ENCODE results near the gene HMGA1. TPM values are rescaled to one million over a fixed set of nuclear protein-coding genes. Genes with fewer than 3 reads are reported as not detected.

Gene HMGA1
- total and polyA plus RNA-seq, 2 experiments from 2014 or later: 243 to 332 TPM

DNA sequence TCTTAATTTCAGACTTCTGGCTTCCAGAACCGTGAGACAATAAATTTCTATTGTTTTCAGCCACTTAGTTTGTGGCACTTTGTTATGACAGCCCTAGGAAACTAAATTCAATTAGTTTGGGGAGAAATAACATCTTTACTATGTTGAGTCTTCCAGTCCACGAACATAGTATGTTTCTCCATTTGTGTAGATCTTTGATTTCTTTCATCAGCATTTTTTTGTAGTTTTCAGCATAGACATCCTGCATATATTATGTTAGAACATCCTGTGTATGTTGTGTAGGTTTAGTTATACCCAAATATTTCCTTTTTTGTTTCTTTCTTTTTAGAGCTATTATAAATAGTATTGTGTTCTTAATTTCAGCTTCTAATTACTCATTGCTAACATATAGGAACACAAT lies 18.0 kb upstream of the HMGA1 start:
- WGBS, 2 experiments (ENCODE audit: low coverage in 1 of 2, low lambda C conversion rate in 2 of 2, missing lambda C conversion rate in 2 of 2): 54 to 55% methylated on average over 2 of the region's 2 CpGs

DNA sequence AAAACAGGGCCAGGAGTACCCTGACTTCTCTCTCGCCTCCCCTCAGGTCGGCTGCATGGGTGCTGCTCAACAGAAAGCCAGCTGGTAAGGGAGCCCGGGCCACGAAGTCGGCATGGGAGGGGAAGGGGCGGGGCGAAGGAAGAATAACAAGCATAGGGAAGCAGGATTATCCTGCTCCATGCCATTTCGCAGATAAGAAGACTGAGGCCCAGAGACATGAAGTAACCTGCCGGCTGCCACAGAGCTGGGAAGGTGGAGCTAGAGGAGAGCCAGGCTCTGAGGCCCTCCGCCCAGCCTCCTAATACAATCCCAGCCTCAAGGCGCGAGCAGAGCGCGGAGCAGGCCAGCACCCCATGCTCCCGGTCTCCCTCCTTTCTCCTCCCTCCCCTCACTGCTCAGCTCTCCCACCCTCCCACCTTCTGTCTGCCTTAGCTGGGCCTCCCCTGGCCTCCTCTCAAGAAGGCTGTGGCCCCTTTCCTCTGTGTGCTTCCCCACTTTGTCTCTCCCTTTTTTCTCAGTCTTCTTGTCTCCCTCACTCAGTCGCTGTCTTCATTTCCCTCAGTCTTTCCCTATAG lies 13.2 kb upstream of the HMGA1 start:
- DNase-seq: no peak
- Histone ChIP-seq H3K9ac (peak overlapping the region; percentile 55; the same call in 1 of the 2 replicates), H3K79me2 (ENCODE audit: insufficient read depth) (no peaks in the 10 kb centered on the region), H3K4me3 (peak overlapping the region; percentile 59), H3K27me3 (replicated peaks; ENCODE audit: insufficient read depth) (no peaks in the 10 kb centered on the region), H3F3A (ENCODE audit: insufficient read depth) (0 out of 2 replicates have a peak, but pooled peaks cover 4% of the 10 kb centered on the region), H3K4me1 (ENCODE audit: insufficient read depth) (peaks cover 4% of the 10 kb centered on the region), H3K9me3 (ENCODE audit: low read depth) (no peaks in the 10 kb centered on the region), H3K9me2 (ENCODE audit: insufficient read depth) (no peaks in the 10 kb centered on the region), H3K27ac (peak overlapping the region; percentile 45), H3K4me2 (ENCODE audit: unreplicated experiment) (peak overlapping the region; percentile 67), H3K36me3 (ENCODE audit: low read depth) (no peaks in the 10 kb centered on the region), H2AFZ (peak overlapping the region; percentile 91), H4K20me1 (ENCODE audit: insufficient read depth) (no peaks in the 10 kb centered on the region)
- WGBS, 2 experiments (ENCODE audit: low coverage in 1 of 2, low lambda C conversion rate in 2 of 2, missing lambda C conversion rate in 2 of 2): 6 to 7% methylated on average over 15 to 16 of the region's 16 CpGs
- in situ Hi-C loops (cut with MboI): no loop called here
- TF ChIP-seq EZH2 (IDR thresholded peaks at IDR 0.05; ENCODE audit: insufficient read depth, poor library complexity, severe bottlenecking): no peak
- no peak for TF ChIP-seq EZH2phosphoT487 (IDR thresholded peaks at IDR 0.05; ENCODE audit: insufficient read depth, low read depth)

More for the DNA sequence above, 18.0 kb upstream of the HMGA1 start:
- no peak for TF ChIP-seq EZH2phosphoT487 (IDR thresholded peaks at IDR 0.05; ENCODE audit: insufficient read depth, low read depth)
- TF ChIP-seq EZH2 (IDR thresholded peaks at IDR 0.05; ENCODE audit: insufficient read depth, poor library complexity, severe bottlenecking): no peak
- no peak overlapping the region for H3K4me3 ChIP-seq
- DNase-seq: no peak
- no peak overlapping the region for H3K27ac ChIP-seq
- in situ Hi-C loops (cut with MboI): no loop called here
- H3K9ac ChIP-seq: no peak overlapping the region
- H3K79me2 ChIP-seq (ENCODE audit: insufficient read depth): no peaks in the 10 kb centered on the region
- peak overlapping the region; percentile 31; the same call in 1 of the 2 replicates for H2AFZ ChIP-seq
- no peaks in the 10 kb centered on the region for H3K36me3 ChIP-seq (ENCODE audit: low read depth)
- no peaks in the 10 kb centered on the region for H4K20me1 ChIP-seq (ENCODE audit: insufficient read depth)
- no peaks in the 10 kb centered on the region for H3K9me3 ChIP-seq (ENCODE audit: low read depth)
- H3K27me3 ChIP-seq (replicated peaks; ENCODE audit: insufficient read depth): no peaks in the 10 kb centered on the region
- H3K9me2 ChIP-seq (ENCODE audit: insufficient read depth): no peaks in the 10 kb centered on the region
- no peaks in the 10 kb centered on the region for H3F3A ChIP-seq (ENCODE audit: insufficient read depth)
- no peaks in the 10 kb centered on the region; the same call in 1 of the 2 replicates for H3K4me1 ChIP-seq (ENCODE audit: insufficient read depth)
- H3K4me2 ChIP-seq (ENCODE audit: unreplicated experiment): no peak overlapping the region

DNA sequence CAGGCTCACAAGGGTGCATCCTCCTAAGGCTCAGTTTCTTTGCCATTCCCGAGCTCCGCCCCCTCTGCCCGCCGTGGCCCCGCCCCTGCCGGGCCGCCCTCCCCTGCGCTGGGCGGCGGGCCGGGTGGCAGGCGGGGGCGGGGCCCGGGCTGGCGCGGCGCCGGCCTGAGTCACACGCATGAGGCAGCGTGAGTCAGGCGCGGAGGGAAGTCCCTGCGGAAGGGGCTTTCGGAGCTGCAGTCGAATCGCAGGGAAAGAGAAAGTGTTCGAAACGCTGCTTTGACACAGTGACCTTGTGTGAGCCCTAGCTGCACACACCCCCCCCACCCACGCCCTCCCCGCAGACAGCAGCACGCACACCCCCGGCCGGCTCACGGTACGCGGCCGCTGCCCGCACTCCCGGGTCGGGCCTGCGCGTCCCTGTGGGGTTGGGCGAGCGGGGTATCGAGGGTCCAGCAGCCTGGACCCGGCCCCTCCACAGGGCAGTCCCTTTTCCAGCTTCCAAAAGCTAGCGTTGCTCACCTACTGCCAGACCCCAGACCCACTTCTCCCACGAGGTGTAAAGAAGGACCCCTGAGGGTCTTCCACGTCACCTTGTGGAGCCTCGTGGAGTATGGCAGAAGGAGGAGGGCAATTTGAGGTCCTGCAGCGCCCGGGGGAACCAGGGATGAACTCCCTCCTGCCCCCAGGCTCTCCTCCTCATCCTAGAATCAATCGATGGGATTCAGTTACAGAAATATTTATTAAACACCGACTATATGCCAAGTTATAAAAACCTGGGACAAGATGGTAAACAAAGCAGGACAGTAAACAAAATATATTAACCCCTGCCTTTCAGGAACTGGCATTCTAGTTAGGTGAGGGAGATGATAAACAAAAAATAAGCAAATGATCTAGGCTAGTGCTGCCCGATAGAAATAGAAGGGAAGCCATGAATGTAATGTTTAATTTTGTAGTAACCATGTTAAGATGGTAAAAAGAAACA lies 12.4 kb upstream of the HMGA1 start:
- no peaks in the 10 kb centered on the region for H3K9me2 ChIP-seq (ENCODE audit: insufficient read depth)
- no peaks in the 10 kb centered on the region for H3K79me2 ChIP-seq (ENCODE audit: insufficient read depth)
- TF ChIP-seq EZH2 (IDR thresholded peaks at IDR 0.05; ENCODE audit: insufficient read depth, poor library complexity, severe bottlenecking) (no peak), EZH2phosphoT487 (IDR thresholded peaks at IDR 0.05; ENCODE audit: insufficient read depth, low read depth) (no peak)
- no peaks in the 10 kb centered on the region for H3K27me3 ChIP-seq (replicated peaks; ENCODE audit: insufficient read depth)
- peak; percentile 98 for DNase-seq
- peak overlapping the region; percentile 72 for H3K4me3 ChIP-seq
- H3K4me1 ChIP-seq (ENCODE audit: insufficient read depth): peaks cover 8% of the 10 kb centered on the region
- H3K4me2 ChIP-seq (ENCODE audit: unreplicated experiment): peak overlapping the region; percentile 73
- H3K9ac ChIP-seq: peak overlapping the region; percentile 80
- 2 to 6% methylated on average over 17 to 50 of the region's 55 CpGs for WGBS, 2 experiments (ENCODE audit: low coverage in 1 of 2, low lambda C conversion rate in 2 of 2, missing lambda C conversion rate in 2 of 2)
- H3K9me3 ChIP-seq (ENCODE audit: low read depth): no peaks in the 10 kb centered on the region
- peak overlapping the region; percentile 91 for H2AFZ ChIP-seq
- H3F3A ChIP-seq (ENCODE audit: insufficient read depth): 0 out of 2 replicates have a peak, but pooled peaks cover 4% of the 10 kb centered on the region
- H4K20me1 ChIP-seq (ENCODE audit: insufficient read depth): no peaks in the 10 kb centered on the region
- in situ Hi-C loops (cut with MboI): no loop called here
- H3K36me3 ChIP-seq (ENCODE audit: low read depth): no peaks in the 10 kb centered on the region
- H3K27ac ChIP-seq: peak overlapping the region; percentile 45

DNA sequence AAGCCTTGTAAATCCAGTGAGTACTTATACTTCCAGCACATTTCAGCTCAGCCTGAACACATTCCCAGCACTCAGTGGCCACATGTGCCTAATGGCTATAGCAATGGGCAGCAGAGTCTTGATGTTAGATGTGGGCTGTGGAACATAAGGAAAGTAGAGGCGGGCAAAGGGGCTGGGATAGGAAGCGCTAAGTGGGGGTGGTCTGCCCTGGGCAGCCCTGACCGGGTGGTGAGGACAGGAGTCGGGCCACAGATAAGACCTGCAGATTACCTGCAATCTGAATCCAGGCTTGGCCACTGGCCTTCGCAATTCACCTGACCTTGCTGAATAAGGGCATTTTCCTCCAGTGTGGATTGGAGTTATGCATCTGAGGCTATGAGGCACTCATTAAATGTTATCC lies 11.1 kb upstream of the HMGA1 start:
- Histone ChIP-seq H3K9me2 (ENCODE audit: insufficient read depth) (no peaks in the 10 kb centered on the region), H3K4me1 (ENCODE audit: insufficient read depth) (peaks cover 12% of the 10 kb centered on the region), H3K4me2 (ENCODE audit: unreplicated experiment) (no peak overlapping the region), H3K9ac (no peak overlapping the region), H3K79me2 (ENCODE audit: insufficient read depth) (no peaks in the 10 kb centered on the region), H2AFZ (no peak overlapping the region), H3K27me3 (replicated peaks; ENCODE audit: insufficient read depth) (no peaks in the 10 kb centered on the region), H3K27ac (no peak overlapping the region), H3K4me3 (no peak overlapping the region), H3K36me3 (ENCODE audit: low read depth) (no peaks in the 10 kb centered on the region), H3K9me3 (ENCODE audit: low read depth) (no peaks in the 10 kb centered on the region), H3F3A (ENCODE audit: insufficient read depth) (0 out of 2 replicates have a peak, but pooled peaks cover 4% of the 10 kb centered on the region), H4K20me1 (ENCODE audit: insufficient read depth) (no peaks in the 10 kb centered on the region)
- TF ChIP-seq EZH2 (IDR thresholded peaks at IDR 0.05; ENCODE audit: insufficient read depth, poor library complexity, severe bottlenecking) (no peak), EZH2phosphoT487 (IDR thresholded peaks at IDR 0.05; ENCODE audit: insufficient read depth, low read depth) (no peak)
- 89 to 95% methylated on average over 5 of the region's 5 CpGs for WGBS, 2 experiments (ENCODE audit: low coverage in 1 of 2, low lambda C conversion rate in 2 of 2, missing lambda C conversion rate in 2 of 2)
- in situ Hi-C loops (cut with MboI): no loop called here
- DNase-seq: no peak
